Hepatocyte (in vitro differentiated cells): ENCODE results near the gene IGF2BP3. TPM values are rescaled to one million over a fixed set of nuclear protein-coding genes. Genes with fewer than 3 reads are reported as not detected.

Experiments
- DNase-seq: peaks from one replicate; pipeline ENCODE4 v3.0.0-alpha.2; 2016; ENCODE audit warnings: low spot score
- H2AFZ ChIP-seq: fragments of 200-600 bp; sonication (generic); 2 replicates; pipeline ENCODE4 v1.6.0; 2016; ENCODE audit warnings: antibody characterized with exemption, mild to moderate bottlenecking
- H3K27ac ChIP-seq: fragments of 200-600 bp; sonication (generic); 2 replicates; pipeline ENCODE4 v1.5.1; 2016; ENCODE audit warnings: mild to moderate bottlenecking
- H3K27me3 ChIP-seq: fragments of 200-600 bp; sonication (generic); 2 replicates; pipeline ENCODE4 v1.6.1; 2016
- H3K36me3 ChIP-seq: fragments of 200-600 bp; sonication (generic); replicated peaks from 2 replicates; pipeline ENCODE4 v1.5.1; 2016; ENCODE audit warnings: low read depth; ENCODE audit not compliant: insufficient read depth
- H3K4me1 ChIP-seq: fragments of 200-600 bp; sonication (generic); 2 replicates; pipeline ENCODE4 v1.5.1; 2016; ENCODE audit warnings: mild to moderate bottlenecking, moderate library complexity; ENCODE audit not compliant: insufficient read depth
- H3K4me2 ChIP-seq: fragments of 200-600 bp; sonication (generic); 2 replicates; pipeline ENCODE4 v1.6.0; 2016
- H3K4me3 ChIP-seq: fragments of 200-600 bp; sonication (generic); 2 replicates; pipeline ENCODE4 v1.5.1; 2016; ENCODE audit warnings: mild to moderate bottlenecking
- H3K79me2 ChIP-seq: fragments of 200-600 bp; sonication (generic); 2 replicates; pipeline ENCODE4 v1.6.0; 2017; ENCODE audit warnings: mild to moderate bottlenecking
- H3K9me2 ChIP-seq: fragments of 200-600 bp; sonication (generic); replicated peaks from 2 replicates; pipeline ENCODE4 v1.6.0; 2017; ENCODE audit warnings: mild to moderate bottlenecking; ENCODE audit not compliant: insufficient read depth
- H3K9me3 ChIP-seq: fragments of 200-600 bp; sonication (generic); 2 replicates; pipeline ENCODE4 v1.5.1; 2016; ENCODE audit warnings: low read depth, mild to moderate bottlenecking
- H4K20me1 ChIP-seq: fragments of 200-600 bp; sonication (generic); 2 replicates; pipeline ENCODE4 v1.6.0; 2016; ENCODE audit warnings: mild to moderate bottlenecking; ENCODE audit not compliant: insufficient read depth, poor library complexity, severe bottlenecking
- EZH2 ChIP-seq: fragments of 200-600 bp; sonication (generic); IDR thresholded peaks from 2 replicates; pipeline ENCODE4 v1.6.1; 2016; ENCODE audit warnings: antibody characterized with exemption, mild to moderate bottlenecking, borderline replicate concordance
- EZH2phosphoT487 ChIP-seq: fragments of 200-600 bp; sonication (generic); IDR thresholded peaks from one replicate; pipeline ENCODE4 v1.6.1; 2018; ENCODE audit warnings: antibody characterized with exemption, mild to moderate bottlenecking, low read depth, moderate library complexity; ENCODE audit not compliant: unreplicated experiment, severe bottlenecking
- WGBS: methylation state at CpG from one replicate; pipeline ENCODE4 v1.1.6; 2016; ENCODE audit warnings: low lambda C conversion rate; ENCODE audit errors: missing lambda C conversion rate; 5-methylcytosine and 5-hydroxymethylcytosine counted together
- polyA plus RNA-seq: library from polyadenylated mRNA; unstranded; fragments of >200 nt; fragmentation: Nextera tagmentation; extraction: Ambion mirVana; gene quantifications from 2 replicates; pipeline ENCODE4 v1.2.1, GENCODE V29; 2016
- total RNA-seq: library from RNA; depleted of rRNA; stranded (reverse); fragments of >200 nt; gene quantifications from 2 replicates; pipeline ENCODE4 v1.2.3, GENCODE V29; 2014
- TF ChIP-seq, protein P1 (sequence below): fragments of 200-600 bp; sonication (generic); IDR thresholded peaks from 2 replicates; pipeline ENCODE4 v1.5.1; 2016; ENCODE audit warnings: antibody characterized with exemption, mild to moderate bottlenecking; ENCODE audit not compliant: poor library complexity

IGF2BP3 gene
- total and polyA plus RNA-seq, 2 experiments from 2014 or later, result 28.9 to 73.1 TPM

DNA sequence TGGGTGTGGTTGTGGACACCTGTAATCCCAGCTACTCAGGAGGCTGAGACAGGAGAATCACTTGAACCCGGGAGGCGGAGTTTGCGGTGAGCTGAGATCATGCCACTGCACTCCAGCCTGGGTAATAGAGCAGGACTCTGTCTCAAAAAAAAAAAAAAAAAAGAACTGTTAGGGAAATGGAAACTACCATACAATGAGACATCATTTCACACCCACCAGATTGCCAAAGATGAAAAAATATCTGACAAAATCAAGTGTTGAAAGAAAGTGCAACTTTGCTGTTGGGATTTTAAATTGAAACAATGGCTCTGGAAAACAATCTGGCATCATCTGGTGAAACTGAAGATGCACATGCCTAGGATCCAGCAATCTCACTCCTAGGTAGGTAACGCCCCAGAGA, 187.2 kb downstream of the IGF2BP3 start:
- Histone ChIP-seq H3K4me2 (no peak overlapping the region), H3K27ac (no peak overlapping the region), H4K20me1 (no peaks in the 10 kb centered on the region), H2AFZ (no peak overlapping the region), H3K4me1 (no peaks in the 10 kb centered on the region), H3K79me2 (no peaks in the 10 kb centered on the region), H3K27me3 (no peaks in the 10 kb centered on the region), H3K9me3 (no peaks in the 10 kb centered on the region), H3K4me3 (no peak overlapping the region), H3K9me2 (no peaks in the 10 kb centered on the region), H3K36me3 (no peaks in the 10 kb centered on the region)
- WGBS, result 91% methylated on average over 4 of the region's 4 CpGs
- TF ChIP-seq EZH2phosphoT487 (no peak), EZH2 (no peak)
- TF ChIP-seq, protein P1, sequence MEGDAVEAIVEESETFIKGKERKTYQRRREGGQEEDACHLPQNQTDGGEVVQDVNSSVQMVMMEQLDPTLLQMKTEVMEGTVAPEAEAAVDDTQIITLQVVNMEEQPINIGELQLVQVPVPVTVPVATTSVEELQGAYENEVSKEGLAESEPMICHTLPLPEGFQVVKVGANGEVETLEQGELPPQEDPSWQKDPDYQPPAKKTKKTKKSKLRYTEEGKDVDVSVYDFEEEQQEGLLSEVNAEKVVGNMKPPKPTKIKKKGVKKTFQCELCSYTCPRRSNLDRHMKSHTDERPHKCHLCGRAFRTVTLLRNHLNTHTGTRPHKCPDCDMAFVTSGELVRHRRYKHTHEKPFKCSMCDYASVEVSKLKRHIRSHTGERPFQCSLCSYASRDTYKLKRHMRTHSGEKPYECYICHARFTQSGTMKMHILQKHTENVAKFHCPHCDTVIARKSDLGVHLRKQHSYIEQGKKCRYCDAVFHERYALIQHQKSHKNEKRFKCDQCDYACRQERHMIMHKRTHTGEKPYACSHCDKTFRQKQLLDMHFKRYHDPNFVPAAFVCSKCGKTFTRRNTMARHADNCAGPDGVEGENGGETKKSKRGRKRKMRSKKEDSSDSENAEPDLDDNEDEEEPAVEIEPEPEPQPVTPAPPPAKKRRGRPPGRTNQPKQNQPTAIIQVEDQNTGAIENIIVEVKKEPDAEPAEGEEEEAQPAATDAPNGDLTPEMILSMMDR, result no peak
- DNase-seq, result no peak

DNA sequence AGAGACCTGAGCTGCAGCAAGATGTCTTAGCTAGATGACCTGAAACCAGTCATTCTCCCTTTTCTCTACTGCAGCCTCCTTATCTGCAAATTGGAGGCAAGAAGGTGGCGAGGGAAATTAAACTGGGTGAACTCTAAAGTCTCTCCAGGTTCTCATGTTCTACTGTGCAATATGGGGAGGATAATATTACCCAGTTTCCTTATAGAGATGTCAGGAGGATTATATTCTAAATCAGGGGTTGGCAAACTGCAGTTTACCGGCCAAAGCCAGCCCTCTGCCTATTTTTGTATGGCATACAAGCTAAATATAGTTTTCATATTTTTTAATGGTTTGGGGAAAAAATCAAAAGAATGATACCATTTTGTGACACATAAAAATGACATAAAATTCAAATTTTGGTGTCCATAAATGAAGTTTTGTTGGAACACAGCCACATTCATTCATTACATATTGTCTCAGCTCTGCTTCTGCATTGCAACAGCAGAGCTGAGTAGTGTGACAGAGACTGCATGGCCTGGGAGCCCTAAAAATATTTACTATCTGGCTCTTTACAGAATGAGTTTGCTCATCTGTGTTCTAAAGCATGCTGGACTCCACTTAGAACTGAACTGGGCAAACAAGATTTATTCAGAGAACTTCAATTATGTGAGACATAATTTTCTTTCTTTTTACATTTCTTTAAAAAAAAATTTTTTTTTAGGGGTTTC, 190.3 kb downstream of the IGF2BP3 start:
- H3K4me1 ChIP-seq, result no peaks in the 10 kb centered on the region
- TF ChIP-seq EZH2 (no peak), EZH2phosphoT487 (no peak)
- TF ChIP-seq, protein P1, result no peak
- no peaks in the 10 kb centered on the region for H3K9me3 ChIP-seq
- DNase-seq, result no peak
- WGBS, result 83% methylated on average over 2 of the region's 2 CpGs
- no peaks in the 10 kb centered on the region for H3K36me3 ChIP-seq
- no peaks in the 10 kb centered on the region for H3K27me3 ChIP-seq
- no peak overlapping the region for H3K27ac ChIP-seq
- no peak overlapping the region for H3K4me3 ChIP-seq
- no peaks in the 10 kb centered on the region for H3K79me2 ChIP-seq
- no peak overlapping the region for H2AFZ ChIP-seq
- H4K20me1 ChIP-seq, result no peaks in the 10 kb centered on the region
- H3K4me2 ChIP-seq, result no peak overlapping the region
- no peaks in the 10 kb centered on the region for H3K9me2 ChIP-seq

DNA sequence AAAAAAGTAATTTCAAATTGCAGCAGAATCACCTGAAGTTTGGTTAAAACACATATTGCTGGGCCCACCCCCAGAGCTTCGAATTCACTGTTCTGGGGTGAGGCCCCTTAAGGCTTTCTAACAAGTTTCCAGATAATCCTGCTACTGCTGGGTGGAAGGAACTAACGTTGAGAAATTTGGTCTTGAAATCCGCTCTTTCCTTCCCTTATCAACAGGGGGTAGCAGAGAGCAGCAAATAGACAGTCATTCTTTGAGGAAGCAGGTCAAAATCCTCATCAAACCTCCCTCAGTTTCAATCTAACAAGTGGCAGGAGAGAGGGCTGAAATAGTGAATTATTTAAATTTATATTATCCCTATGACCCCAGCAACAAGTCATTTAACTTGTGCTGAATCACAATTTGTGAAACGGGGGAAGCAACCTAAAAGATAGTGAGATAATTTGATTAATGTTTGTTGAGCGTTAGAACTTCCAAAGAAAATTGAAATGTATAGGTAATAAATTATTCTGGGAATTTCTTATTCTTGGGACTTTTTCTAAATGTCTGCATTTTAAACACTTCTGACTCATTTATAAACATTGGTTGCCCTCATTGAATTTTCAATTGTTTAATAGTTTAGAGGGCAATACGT, 192.8 kb downstream of the IGF2BP3 start:
- no peak overlapping the region for H3K27ac ChIP-seq
- no peak overlapping the region for H3K4me3 ChIP-seq
- no peaks in the 10 kb centered on the region for H3K79me2 ChIP-seq
- TF ChIP-seq, protein P1, result peak; percentile 73
- TF ChIP-seq EZH2, result no peak
- H3K9me2 ChIP-seq, result no peaks in the 10 kb centered on the region
- H3K27me3 ChIP-seq, result no peaks in the 10 kb centered on the region
- H3K4me1 ChIP-seq, result no peaks in the 10 kb centered on the region
- H2AFZ ChIP-seq, result no peak overlapping the region
- 37% methylated on average over 6 of the region's 6 CpGs for WGBS
- DNase-seq, result peak; percentile 79
- H3K36me3 ChIP-seq, result no peaks in the 10 kb centered on the region
- H3K9me3 ChIP-seq, result no peaks in the 10 kb centered on the region
- no peak overlapping the region for H3K4me2 ChIP-seq
- no peaks in the 10 kb centered on the region for H4K20me1 ChIP-seq
